ENCODE results near the gene LDHB. TPM values are rescaled to one million over a fixed set of nuclear protein-coding genes. Genes with fewer than 3 reads are reported as not detected.

LDHB gene
- total RNA-seq (1,000 to 10,000 TPM; 1,100 to 1,180 TPM), polyA plus RNA-seq (1,000 to 10,000 TPM; 2,006 to 2,555 TPM)

DNA sequence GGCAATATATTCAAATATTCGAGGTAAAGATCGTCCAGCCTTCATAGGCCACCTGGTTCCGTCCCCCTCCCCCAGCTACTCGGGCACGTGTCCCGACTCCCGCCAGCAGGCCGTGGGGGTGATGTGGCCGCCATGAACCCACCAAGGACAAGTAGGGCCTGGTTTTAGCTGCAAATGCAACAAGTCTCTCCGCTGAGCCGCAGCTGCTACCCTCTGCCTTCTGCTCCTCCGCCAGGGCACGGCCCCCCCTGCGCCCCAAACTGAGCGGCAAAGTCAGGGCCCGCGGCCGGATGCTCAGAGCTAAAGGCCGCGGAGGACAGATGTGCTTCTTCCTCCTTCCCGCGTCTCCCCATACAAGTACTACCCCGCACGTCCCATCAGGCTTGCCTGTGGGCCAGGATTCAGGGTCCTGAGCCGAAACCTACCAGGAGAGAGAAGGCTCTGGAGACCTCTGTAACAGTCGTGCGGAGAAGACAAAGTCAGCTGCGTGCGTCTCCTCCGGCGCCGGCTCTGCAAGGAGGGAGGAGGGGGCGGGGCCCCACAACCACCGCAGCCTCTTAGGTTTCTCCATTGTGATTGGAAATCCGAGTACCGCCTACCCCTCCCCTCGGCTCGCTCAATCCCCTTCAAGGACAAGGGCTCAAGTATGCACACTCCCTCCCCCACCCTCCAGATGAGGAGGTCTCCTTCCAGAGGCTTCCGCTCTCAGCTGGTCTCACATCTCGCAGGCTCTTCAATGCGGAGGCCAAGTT, at the start of gene LDHB:
LDHB (minus strand) TSS at position 517 of the 752 bp plus-strand sequence. CDS start 3,171 bp downstream, outside the sequence.
- H3K36me3 Mint-ChIP-seq = peaks cover 30 to 53% of the 10 kb centered on the region in 2 donors
- intact Hi-C loops (cut with micrococcal nuclease) = loop anchor here (1.0 to 5.0 kb wide), 7 partner anchors 19 to 887 kb away; partner anchors contain the start of genes C2CD5, GOLT1B, PYROXD1 and RECQL
- Histone ChIP-seq H3K36me3 (ENCODE audit: insufficient read depth, low read length) (peaks cover 23% of the 10 kb centered on the region), H3K4me1 (ENCODE audit: insufficient read depth, low read length) (peaks cover 59% of the 10 kb centered on the region), H3K27ac (ENCODE audit: low read depth, low read length) (peak within 1 kb of the TSS; percentile 71), H3K4me3 (ENCODE audit: low read length in 2 of 2) (peak within 1 kb of the TSS; percentile 85 to 89), H3K27me3 (ENCODE audit: insufficient read depth, low read length) (no peaks in the 10 kb centered on the region), H3K9me3 (ENCODE audit: control insufficient read depth in 1 of 2, low read length in 2 of 2) (no peaks in the 10 kb centered on the region)
- no peaks in the 10 kb centered on the region for H3K27me3 Mint-ChIP-seq
- ChIA-PET POLR2A (ENCODE audit: partially characterized antibody) (interaction anchor here (0.6 to 11.5 kb wide), 33 partner anchors 9 to 887 kb away, joined by 3 to 245 read pairs (median 6); partner anchors contain the start of genes C2CD5, CMAS, GOLT1B and GYS2), CTCF (ENCODE audit: partially characterized antibody) (interaction anchor here (0.8 to 3.3 kb wide), 7 partner anchors 14 to 49 kb away, joined by 4 to 32 read pairs (median 6); no protein-coding TSS in a partner anchor)
- H3K27ac Mint-ChIP-seq = peak within 1 kb of the TSS; percentile 94 to 99 (median 98)
- peak; percentile 88 to 97 (median 90) for DNase-seq
- H3K4me3 Mint-ChIP-seq = peak within 1 kb of the TSS; percentile 93 to 100 (median 100)
- H3K4me1 Mint-ChIP-seq = peaks cover 33 to 84% (median 51%) of the 10 kb centered on the region in 4 donors
- H3K9me3 Mint-ChIP-seq = no peaks in the 10 kb centered on the region

DNA sequence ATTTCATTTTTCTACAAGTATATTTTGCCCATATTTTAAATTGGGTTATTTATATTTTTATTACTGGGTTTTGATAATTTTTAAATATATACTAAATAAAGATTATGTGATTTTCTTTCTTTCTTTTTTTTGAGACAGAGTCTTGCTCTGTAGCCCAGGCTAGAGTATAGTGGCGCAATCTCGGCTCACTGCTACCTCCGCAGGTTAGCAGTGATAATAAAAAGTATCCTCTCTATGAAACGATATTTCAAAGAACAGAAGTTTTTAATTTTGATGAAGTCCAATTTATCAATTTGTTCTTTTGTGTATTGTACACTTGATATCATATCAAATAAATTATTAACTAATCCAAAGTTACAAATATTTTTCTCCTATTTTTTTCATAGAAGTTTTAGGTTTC, 47.2 kb upstream of the LDHB start:
- H3K27ac Mint-ChIP-seq = no peak overlapping the region
- Histone ChIP-seq H3K27me3 (ENCODE audit: insufficient read depth, low read length) (no peaks in the 10 kb centered on the region), H3K36me3 (ENCODE audit: insufficient read depth, low read length) (no peaks in the 10 kb centered on the region), H3K4me1 (ENCODE audit: insufficient read depth, low read length) (peaks cover 2% of the 10 kb centered on the region), H3K27ac (ENCODE audit: low read depth, low read length) (no peak overlapping the region), H3K9me3 (ENCODE audit: control insufficient read depth in 1 of 2, low read length in 2 of 2) (no peaks in the 10 kb centered on the region), H3K4me3 (ENCODE audit: low read length in 2 of 2) (no peak overlapping the region)
- H3K9me3 Mint-ChIP-seq = peaks cover 0 to 3% (median 0%) of the 10 kb centered on the region in 8 donors
- H3K4me3 Mint-ChIP-seq = no peak overlapping the region
- H3K36me3 Mint-ChIP-seq = no peaks in the 10 kb centered on the region
- POLR2A ChIA-PET (ENCODE audit: partially characterized antibody) = no interaction called here
- CTCF ChIA-PET (ENCODE audit: partially characterized antibody) = no interaction called here
- DNase-seq = no peak
- peaks cover 2 to 4% of the 10 kb centered on the region in 2 donors for H3K27me3 Mint-ChIP-seq
- H3K4me1 Mint-ChIP-seq = peaks cover 0 to 3% (median 2%) of the 10 kb centered on the region in 4 donors
- intact Hi-C loops (cut with micrococcal nuclease) = no loop called here

DNA sequence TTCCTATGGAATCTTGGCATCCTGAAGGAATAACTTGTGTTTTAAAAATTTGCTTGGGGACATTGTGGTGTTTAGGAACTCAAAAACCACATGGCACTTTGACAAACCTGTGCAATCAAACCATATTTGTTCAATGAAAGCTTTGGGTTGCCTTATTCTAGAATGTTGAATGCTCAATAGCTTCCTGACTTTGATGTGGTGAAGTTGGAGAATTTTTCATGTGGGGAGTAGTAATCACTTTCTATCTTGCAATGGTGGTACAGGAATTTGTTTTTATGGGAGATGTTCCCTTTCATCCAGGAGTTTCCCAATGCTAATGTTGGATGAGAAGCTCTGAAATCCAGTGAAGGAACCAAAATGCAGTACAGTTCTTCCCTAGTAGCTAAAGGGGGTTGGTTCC, 42.2 kb upstream of the LDHB start:
- H3K27me3 Mint-ChIP-seq = no peaks in the 10 kb centered on the region
- Histone ChIP-seq H3K27me3 (ENCODE audit: insufficient read depth, low read length) (no peaks in the 10 kb centered on the region), H3K9me3 (ENCODE audit: control insufficient read depth in 1 of 2, low read length in 2 of 2) (no peaks in the 10 kb centered on the region), H3K36me3 (ENCODE audit: insufficient read depth, low read length) (no peaks in the 10 kb centered on the region), H3K27ac (ENCODE audit: low read depth, low read length) (no peak overlapping the region), H3K4me3 (ENCODE audit: low read length in 2 of 2) (no peak overlapping the region), H3K4me1 (ENCODE audit: insufficient read depth, low read length) (peaks cover 11% of the 10 kb centered on the region)
- POLR2A ChIA-PET (ENCODE audit: partially characterized antibody) = interaction anchor here (0.7 to 1.1 kb wide), 2 partner anchors 43 to 319 kb away, joined by 3 read pairs; no protein-coding TSS in a partner anchor
- no peak for DNase-seq
- CTCF ChIA-PET (ENCODE audit: partially characterized antibody) = interaction anchor here (1.0 to 5.6 kb wide), 11 partner anchors 9 to 759 kb away, joined by 3 to 91 read pairs (median 14); no protein-coding TSS in a partner anchor
- intact Hi-C loops (cut with micrococcal nuclease) = loop anchor here (5.0 to 10.0 kb wide), 2 partner anchors 472 to 925 kb away; partner anchors contain the start of gene ETNK1
- peaks cover 0 to 11% (median 10%) of the 10 kb centered on the region in 4 donors for H3K4me1 Mint-ChIP-seq
- no peak overlapping the region for H3K27ac Mint-ChIP-seq
- no peaks in the 10 kb centered on the region for H3K36me3 Mint-ChIP-seq
- H3K4me3 Mint-ChIP-seq = no peak overlapping the region
- H3K9me3 Mint-ChIP-seq = peaks cover 0 to 1% (median 0%) of the 10 kb centered on the region in 8 donors

DNA sequence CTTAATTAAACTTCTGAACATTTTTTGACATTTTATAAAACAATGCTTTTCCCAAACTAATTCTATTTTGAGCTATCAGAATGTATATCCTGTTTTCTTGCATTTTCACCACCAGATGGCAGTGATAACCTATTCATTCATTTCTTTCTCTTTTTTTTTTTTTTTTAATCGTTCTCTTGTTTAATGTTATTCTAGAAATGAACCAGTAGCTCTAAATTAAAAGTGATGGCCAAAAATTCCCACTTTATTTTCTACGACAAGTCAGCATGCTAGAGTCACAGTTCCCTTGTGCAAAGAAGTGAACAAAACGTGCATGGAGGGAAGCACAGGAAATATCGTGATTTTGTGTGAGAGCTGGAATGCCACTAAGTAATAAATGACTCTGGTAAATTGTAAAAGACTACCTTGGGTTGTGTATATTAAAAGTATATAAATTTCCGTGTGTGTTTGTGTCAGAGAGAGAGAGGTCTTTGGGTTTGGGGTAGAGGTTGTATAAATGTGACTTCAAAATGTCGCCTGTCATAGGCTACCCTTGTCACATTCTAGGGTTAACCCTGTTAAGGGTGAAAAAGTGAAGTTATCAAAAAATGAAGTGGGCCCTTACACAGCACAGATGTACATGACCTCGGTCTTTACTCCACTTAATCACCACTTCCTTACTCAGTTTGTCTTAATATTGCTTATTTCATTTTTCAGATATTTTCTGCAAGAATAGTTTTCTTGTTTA, 40.4 kb upstream of the LDHB start:
- no peaks in the 10 kb centered on the region for H3K36me3 ChIP-seq (ENCODE audit: insufficient read depth, low read length)
- ChIA-PET CTCF (ENCODE audit: partially characterized antibody) (interaction anchor here (0.6 to 5.6 kb wide), 37 partner anchors 8 to 935 kb away, joined by 3 to 91 read pairs (median 4); partner anchors contain the start of gene CMAS), POLR2A (ENCODE audit: partially characterized antibody) (interaction anchor here (1.0 to 1.3 kb wide), 2 partner anchors 18 to 41 kb away, joined by 4 to 5 read pairs; partner anchors contain the start of gene LDHB)
- Mint-ChIP-seq H3K27me3 (no peaks in the 10 kb centered on the region), H3K27ac (no peak overlapping the region), H3K36me3 (no peaks in the 10 kb centered on the region), H3K4me3 (peak overlapping the region in 6 of 8 donors; percentile 19 to 68 (median 27)), H3K4me1 (peaks cover 0 to 16% (median 10%) of the 10 kb centered on the region in 4 donors), H3K9me3 (peaks cover 0 to 1% (median 0%) of the 10 kb centered on the region in 8 donors)
- peaks cover 11% of the 10 kb centered on the region for H3K4me1 ChIP-seq (ENCODE audit: insufficient read depth, low read length)
- no peak overlapping the region for H3K27ac ChIP-seq (ENCODE audit: low read depth, low read length)
- no peaks in the 10 kb centered on the region for H3K27me3 ChIP-seq (ENCODE audit: insufficient read depth, low read length)
- no peak overlapping the region for H3K4me3 ChIP-seq (ENCODE audit: low read length in 2 of 2)
- DNase-seq = peak in 4 of 5 donors; percentile 43 to 46 (median 44)
- intact Hi-C loops (cut with micrococcal nuclease) = loop anchor here (1.0 to 10.0 kb wide), 6 partner anchors 291 to 927 kb away; partner anchors contain the start of gene ETNK1
- H3K9me3 ChIP-seq (ENCODE audit: control insufficient read depth in 1 of 2, low read length in 2 of 2) = no peaks in the 10 kb centered on the region

DNA sequence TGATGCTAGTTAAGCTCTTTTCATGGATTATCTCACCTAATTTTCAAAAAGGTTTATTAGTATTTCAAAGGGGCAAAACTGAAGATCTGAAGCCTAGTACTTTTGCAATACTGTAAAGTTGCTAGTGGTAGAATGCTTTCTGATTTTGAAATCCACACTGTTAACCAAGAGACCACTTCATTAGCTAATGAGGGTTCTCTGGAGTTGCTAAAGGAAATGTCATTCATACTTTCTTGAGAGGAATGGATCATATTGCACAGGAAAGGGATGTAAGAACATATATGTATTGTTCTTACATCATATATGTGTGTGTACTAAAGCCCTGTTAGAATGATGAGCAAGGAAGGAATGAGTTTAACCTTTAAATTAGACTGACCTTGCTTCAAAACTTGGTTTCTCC, 39.0 kb upstream of the LDHB start:
- Mint-ChIP-seq H3K27ac (no peak overlapping the region), H3K36me3 (no peaks in the 10 kb centered on the region), H3K4me3 (no peak overlapping the region), H3K4me1 (peaks cover 6 to 22% (median 17%) of the 10 kb centered on the region in 4 donors), H3K27me3 (no peaks in the 10 kb centered on the region), H3K9me3 (peaks cover 0 to 1% (median 0%) of the 10 kb centered on the region in 8 donors)
- Histone ChIP-seq H3K4me3 (ENCODE audit: low read length in 2 of 2) (no peak overlapping the region), H3K27ac (ENCODE audit: low read depth, low read length) (no peak overlapping the region), H3K27me3 (ENCODE audit: insufficient read depth, low read length) (no peaks in the 10 kb centered on the region), H3K4me1 (ENCODE audit: insufficient read depth, low read length) (peaks cover 19% of the 10 kb centered on the region), H3K9me3 (ENCODE audit: control insufficient read depth in 1 of 2, low read length in 2 of 2) (no peaks in the 10 kb centered on the region), H3K36me3 (ENCODE audit: insufficient read depth, low read length) (no peaks in the 10 kb centered on the region)
- intact Hi-C loops (cut with micrococcal nuclease) = loop anchor here (1.0 to 10.0 kb wide), 3 partner anchors 476 to 928 kb away; partner anchors contain the start of gene ETNK1
- CTCF ChIA-PET (ENCODE audit: partially characterized antibody) = interaction anchor here (0.6 to 5.6 kb wide), 12 partner anchors 13 to 762 kb away, joined by 3 to 91 read pairs (median 5); partner anchors contain the start of gene GYS2
- POLR2A ChIA-PET (ENCODE audit: partially characterized antibody) = no interaction called here
- DNase-seq = no peak

DNA sequence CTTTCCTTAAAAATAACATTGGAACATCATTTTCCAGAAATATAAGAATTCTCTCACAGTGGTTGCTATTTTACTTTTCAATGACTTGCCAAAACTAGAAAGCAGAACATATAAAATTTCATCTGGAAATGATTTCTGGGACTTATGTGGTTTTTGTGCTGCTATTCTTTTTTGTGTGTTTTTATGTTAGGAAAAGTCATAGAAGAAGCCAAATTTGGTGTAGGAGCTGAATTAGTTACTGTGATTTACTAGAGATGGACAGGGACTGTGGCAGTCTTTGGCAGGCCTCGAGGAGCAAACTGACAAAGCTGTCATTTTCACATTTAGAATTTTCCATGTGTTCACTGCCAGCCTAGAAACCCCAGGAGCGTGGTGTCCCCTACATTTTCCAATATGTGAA, 38.3 kb upstream of the LDHB start:
- Mint-ChIP-seq H3K36me3 (no peaks in the 10 kb centered on the region), H3K27ac (peak overlapping the region in 1 of 7 donors; percentile 67), H3K4me3 (no peak overlapping the region), H3K27me3 (no peaks in the 10 kb centered on the region), H3K4me1 (peaks cover 13 to 29% (median 23%) of the 10 kb centered on the region in 4 donors), H3K9me3 (peaks cover 0 to 1% (median 0%) of the 10 kb centered on the region in 8 donors)
- H3K9me3 ChIP-seq (ENCODE audit: control insufficient read depth in 1 of 2, low read length in 2 of 2) = no peaks in the 10 kb centered on the region
- no peak overlapping the region for H3K27ac ChIP-seq (ENCODE audit: low read depth, low read length)
- peaks cover 26% of the 10 kb centered on the region for H3K4me1 ChIP-seq (ENCODE audit: insufficient read depth, low read length)
- ChIA-PET POLR2A (ENCODE audit: partially characterized antibody) (no interaction called here), CTCF (ENCODE audit: partially characterized antibody) (interaction anchor here (0.6 to 5.6 kb wide), 12 partner anchors 14 to 762 kb away, joined by 3 to 91 read pairs (median 5); partner anchors contain the start of gene GYS2)
- H3K27me3 ChIP-seq (ENCODE audit: insufficient read depth, low read length) = no peaks in the 10 kb centered on the region
- no peak for DNase-seq
- no peak overlapping the region for H3K4me3 ChIP-seq (ENCODE audit: low read length in 2 of 2)
- H3K36me3 ChIP-seq (ENCODE audit: insufficient read depth, low read length) = no peaks in the 10 kb centered on the region
- intact Hi-C loops (cut with micrococcal nuclease) = loop anchor here (5.0 to 10.0 kb wide), 2 partner anchors 476 to 929 kb away; partner anchors contain the start of gene ETNK1

Data from CD4-positive, alpha-beta memory T cell (primary cell).